Karpas-422 (cell line): ENCODE data around the gene FAM20C. TPM values are rescaled to one million over a fixed set of nuclear protein-coding genes. Genes with fewer than 3 reads are reported as not detected.

Experiments used
- DNase-seq: peaks from one replicate; pipeline ENCODE4 v3.0.0-alpha.2; 2015
- H2AFZ ChIP-seq: fragments of 200-600 bp; sonication (generic); 2 replicates; pipeline ENCODE4 v1.6.1; 2014; ENCODE audit warnings: antibody characterized with exemption, low read length, mixed read lengths
- H3K27ac ChIP-seq: fragments of 200-600 bp; sonication (generic); 2 replicates; pipeline ENCODE4 v1.5.1; 2014; ENCODE audit warnings: mild to moderate bottlenecking, low read length, moderate library complexity
- H3K27me3 ChIP-seq: fragments of 200-600 bp; sonication (generic); 2 replicates; pipeline ENCODE4 v1.6.1; 2014; ENCODE audit warnings: low read length, mixed read lengths
- H3K36me3 ChIP-seq: fragments of 200-600 bp; sonication (generic); 2 replicates; pipeline ENCODE4 v1.6.1; 2014; ENCODE audit warnings: low read length, mixed read lengths; ENCODE audit not compliant: insufficient read depth
- H3K4me1 ChIP-seq: fragments of 200-600 bp; sonication (generic); 2 replicates; pipeline ENCODE4 v1.6.1; 2014; ENCODE audit warnings: mild to moderate bottlenecking, low read length, mixed read lengths
- H3K4me2 ChIP-seq: fragments of 200-600 bp; sonication (generic); 2 replicates; pipeline ENCODE4 v1.6.1; 2014; ENCODE audit warnings: low read length, low read depth, mild to moderate bottlenecking; ENCODE audit not compliant: poor library complexity, severe bottlenecking
- H3K4me3 ChIP-seq: fragments of 200-600 bp; sonication (generic); 2 replicates; pipeline ENCODE4 v1.5.1; 2014; ENCODE audit warnings: mild to moderate bottlenecking, antibody characterized with exemption, low read length, mixed read lengths
- H3K79me2 ChIP-seq: fragments of 200-600 bp; sonication (generic); 2 replicates; pipeline ENCODE4 v1.6.1; 2014; ENCODE audit warnings: mild to moderate bottlenecking, low read length, mixed read lengths
- H3K9ac ChIP-seq: fragments of 200-600 bp; sonication (generic); 2 replicates; pipeline ENCODE4 v1.6.0; 2014; ENCODE audit warnings: low read length
- H3K9me2 ChIP-seq: fragments of 200-600 bp; sonication (generic), shearing (Covaris generic); replicated peaks from 2 replicates; pipeline ENCODE4 v1.6.0; 2014; ENCODE audit warnings: mild to moderate bottlenecking, low read length, moderate library complexity; ENCODE audit not compliant: insufficient read depth
- H3K9me3 ChIP-seq: fragments of 300-700, 200-600 bp; sonication (generic); 2 replicates; pipeline ENCODE4 v1.6.1; 2014; ENCODE audit warnings: low read length, mixed read lengths
- H4K20me1 ChIP-seq: fragments of 200-600 bp; sonication (generic); 2 replicates; pipeline ENCODE4 v1.6.1; 2014; ENCODE audit warnings: mild to moderate bottlenecking, antibody characterized with exemption, low read length, low read depth; ENCODE audit not compliant: insufficient read depth
- total RNA-seq: library from RNA; depleted of rRNA; stranded (reverse); fragments of >200 nt; shearing (Covaris generic); gene quantifications from 2 replicates; pipeline ENCODE4 v1.2.3, GENCODE V29; 2014; ENCODE audit warnings: low replicate concordance

The FAM20C gene
- total RNA-seq, 1 experiment from 2014 or later, result not detected

- no peak for DNase-seq
- Histone ChIP-seq H2AFZ (no peak overlapping the region), H3K79me2 (no peaks in the 10 kb centered on the region), H3K27ac (no peak overlapping the region), H4K20me1 (no peaks in the 10 kb centered on the region), H3K27me3 (no peaks in the 10 kb centered on the region), H3K4me2 (no peak overlapping the region), H3K36me3 (no peaks in the 10 kb centered on the region), H3K4me3 (no peak overlapping the region), H3K4me1 (no peaks in the 10 kb centered on the region), H3K9me2 (no peaks in the 10 kb centered on the region), H3K9me3 (no peaks in the 10 kb centered on the region), H3K9ac (no peak overlapping the region)
Observed at GRCh38 chr7:226281-226895, 34.0 kb downstream of the FAM20C start.

- Histone ChIP-seq H3K4me3 (no peak overlapping the region), H3K9ac (no peak overlapping the region), H3K27me3 (no peaks in the 10 kb centered on the region), H3K4me1 (no peaks in the 10 kb centered on the region), H3K79me2 (no peaks in the 10 kb centered on the region), H3K9me2 (no peaks in the 10 kb centered on the region), H4K20me1 (no peaks in the 10 kb centered on the region), H2AFZ (no peak overlapping the region), H3K27ac (no peak overlapping the region), H3K4me2 (no peak overlapping the region), H3K36me3 (no peaks in the 10 kb centered on the region), H3K9me3 (no peaks in the 10 kb centered on the region)
- DNase-seq, result no peak
Observed at GRCh38 chr7:227926-228325, 35.6 kb downstream of the FAM20C start.

GRCh38 chr7:228610-229009 lies 36.2 kb downstream of the FAM20C start:
- Histone ChIP-seq H3K4me1 (no peaks in the 10 kb centered on the region), H3K27me3 (no peaks in the 10 kb centered on the region), H3K79me2 (no peaks in the 10 kb centered on the region), H3K9ac (no peak overlapping the region), H3K9me2 (no peaks in the 10 kb centered on the region), H4K20me1 (no peaks in the 10 kb centered on the region), H3K27ac (no peak overlapping the region), H3K9me3 (no peaks in the 10 kb centered on the region), H3K4me3 (no peak overlapping the region), H3K4me2 (no peak overlapping the region), H2AFZ (no peak overlapping the region), H3K36me3 (no peaks in the 10 kb centered on the region)
- DNase-seq, result no peak

GRCh38 chr7:229184-229964 lies 37.0 kb downstream of the FAM20C start:
- Histone ChIP-seq H3K9me3 (no peaks in the 10 kb centered on the region), H3K79me2 (no peaks in the 10 kb centered on the region), H2AFZ (no peak overlapping the region), H3K27ac (no peak overlapping the region), H3K4me1 (no peaks in the 10 kb centered on the region), H3K4me3 (no peak overlapping the region), H3K36me3 (no peaks in the 10 kb centered on the region), H3K4me2 (no peak overlapping the region), H3K27me3 (no peaks in the 10 kb centered on the region), H3K9me2 (no peaks in the 10 kb centered on the region), H4K20me1 (no peaks in the 10 kb centered on the region), H3K9ac (no peak overlapping the region)
- DNase-seq, result no peak

GRCh38 chr7:230274-230673 lies 37.9 kb downstream of the FAM20C start:
- Histone ChIP-seq H3K27me3 (no peaks in the 10 kb centered on the region), H3K9ac (no peak overlapping the region), H3K27ac (no peak overlapping the region), H4K20me1 (no peaks in the 10 kb centered on the region), H3K4me3 (no peak overlapping the region), H2AFZ (no peak overlapping the region), H3K79me2 (no peaks in the 10 kb centered on the region), H3K9me2 (no peaks in the 10 kb centered on the region), H3K4me2 (no peak overlapping the region), H3K4me1 (no peaks in the 10 kb centered on the region), H3K36me3 (no peaks in the 10 kb centered on the region), H3K9me3 (no peaks in the 10 kb centered on the region)
- DNase-seq, result no peak

- Histone ChIP-seq H3K9ac (no peak overlapping the region), H2AFZ (no peak overlapping the region), H3K36me3 (no peaks in the 10 kb centered on the region), H3K9me2 (no peaks in the 10 kb centered on the region), H3K4me2 (no peak overlapping the region), H3K4me1 (no peaks in the 10 kb centered on the region), H3K27me3 (no peaks in the 10 kb centered on the region), H3K79me2 (no peaks in the 10 kb centered on the region), H3K27ac (no peak overlapping the region), H4K20me1 (no peaks in the 10 kb centered on the region), H3K9me3 (no peaks in the 10 kb centered on the region), H3K4me3 (no peak overlapping the region)
- no peak for DNase-seq
Observed at GRCh38 chr7:231030-231857, 38.9 kb downstream of the FAM20C start.

GRCh38 chr7:231858-232246 lies 39.5 kb downstream of the FAM20C start:
- Histone ChIP-seq H3K27ac (no peak overlapping the region), H3K9ac (no peak overlapping the region), H3K4me2 (no peak overlapping the region), H3K4me1 (no peaks in the 10 kb centered on the region), H2AFZ (no peak overlapping the region), H3K9me3 (no peaks in the 10 kb centered on the region), H4K20me1 (no peaks in the 10 kb centered on the region), H3K9me2 (no peaks in the 10 kb centered on the region), H3K36me3 (no peaks in the 10 kb centered on the region), H3K79me2 (no peaks in the 10 kb centered on the region), H3K4me3 (no peak overlapping the region), H3K27me3 (no peaks in the 10 kb centered on the region)
- DNase-seq, result no peak
